GM12878 (cell line): ENCODE results near the gene WDTC1. TPM values are rescaled to one million over a fixed set of nuclear protein-coding genes. Genes with fewer than 3 reads are reported as not detected.

Source experiments
- ATAC-seq: fragments of 200-7000 bp; cut with Tn5 transposase; 3 replicates; pipeline ENCODE4 v1.9.1; 2020; ENCODE audit warnings: mild to moderate bottlenecking, moderate library complexity
- BruUV-seq: library from RNA; stranded (reverse); fragments of 400-500 nt; replicated peaks from 2 replicates; lab custom pipeline; 2021; lab: Mats Ljungman, UMichigan
- CTCF ChIA-PET: fragments of 300-600 bp; sonication (Branson Sonifier 250); formaldehyde crosslinking; extraction: SDS; loops from one replicate; lab custom pipeline; 2021; ENCODE audit warnings: inconsistent platforms; lab: Yijun Ruan, JAX
- POLR2A ChIA-PET: fragments of 350-600 bp; formaldehyde crosslinking; extraction: SDS; loops from one replicate; lab custom pipeline; 2021; ENCODE audit warnings: inconsistent platforms; lab: Charles Lee
- RAD21 ChIA-PET: fragments of 300-600 bp; sonication (Branson Sonifier 250); formaldehyde crosslinking; loops from one replicate; lab custom pipeline; 2023; ENCODE audit warnings: antibody characterized with exemption; ENCODE audit not compliant: unreplicated experiment; lab: Charles Lee
- SMC1A ChIA-PET: fragments of 300-600 bp; sonication (Branson Sonifier 250); formaldehyde crosslinking; loops from one replicate; lab custom pipeline; 2023; ENCODE audit not compliant: unreplicated experiment, uncharacterized antibody; lab: Charles Lee
- DNase-seq: peaks from one replicate; pipeline ENCODE4 v3.0.0-alpha.2; 2011; ENCODE audit warnings: low read depth, low spot score
- FAIRE-seq: peaks from 3 replicates; lab custom pipeline; 2011; peaks lifted over from hg19 to GRCh38; lab: Jason Lieb, UNC
- H2AFZ ChIP-seq: 2 replicates; pipeline ENCODE4 v1.6.0; 2011; ENCODE audit warnings: low read depth, low read length, control low read depth; ENCODE audit not compliant: control insufficient read depth
- H3K27ac ChIP-seq: 2 replicates; pipeline ENCODE4 v1.5.1; 2011; ENCODE audit warnings: control low read depth; ENCODE audit not compliant: control insufficient read depth, insufficient read depth
- H3K27me3 ChIP-seq, 2 experiments: replicated peaks in 1 of 2; 2 replicates each; pipeline versions ENCODE4 v1.6.0 to v1.6.1; 2011; ENCODE audit warnings: low read length in 1 of 2; ENCODE audit not compliant: control insufficient read depth in 2 of 2, insufficient read depth in 2 of 2
- H3K36me3 ChIP-seq, 2 experiments: 2 replicates each; pipeline ENCODE4 v1.5.1; 2011; ENCODE audit warnings: low read length in 1 of 2; ENCODE audit not compliant: control insufficient read depth in 2 of 2, insufficient read depth in 2 of 2
- H3K4me1 ChIP-seq: 2 replicates; pipeline ENCODE4 v1.6.1; 2011; ENCODE audit warnings: mild to moderate bottlenecking, low read length, moderate library complexity, mixed read lengths; ENCODE audit not compliant: control insufficient read depth, insufficient read depth
- H3K4me2 ChIP-seq: 2 replicates; pipeline ENCODE4 v1.6.0; 2011; ENCODE audit warnings: control low read depth; ENCODE audit not compliant: control insufficient read depth, insufficient read depth
- H3K4me3 ChIP-seq: fragments of 200-600 bp; sonication (generic); 2 replicates; pipeline ENCODE4 v1.5.1; 2016
- H3K79me2 ChIP-seq: 2 replicates; pipeline ENCODE4 v1.6.0; 2011; ENCODE audit warnings: low read length; ENCODE audit not compliant: control insufficient read depth, insufficient read depth
- H3K9ac ChIP-seq: 2 replicates; pipeline ENCODE4 v1.8.0; 2011; ENCODE audit warnings: low read length, control low read depth, mixed read lengths; ENCODE audit not compliant: control insufficient read depth, insufficient read depth
- H3K9me3 ChIP-seq: replicated peaks from 3 replicates; pipeline ENCODE4 v1.5.1; 2011; ENCODE audit warnings: mild to moderate bottlenecking, low read length; ENCODE audit not compliant: control insufficient read depth, insufficient read depth
- H4K20me1 ChIP-seq: 2 replicates; pipeline ENCODE4 v1.6.0; 2011; ENCODE audit not compliant: control insufficient read depth, insufficient read depth
- IRF4 ChIP-seq: IDR thresholded peaks from 2 replicates; pipeline ENCODE4 v1.6.1; 2011; ENCODE audit warnings: low read depth, low read length
- RAD21 ChIP-seq: IDR thresholded peaks from 2 replicates; pipeline ENCODE4 v1.6.1; 2011; ENCODE audit warnings: mild to moderate bottlenecking, low read depth, low read length, moderate library complexity; ENCODE audit not compliant: insufficient read depth
- SMAD1 ChIP-seq: fragments of 450-650 bp; IDR thresholded peaks from 2 replicates; pipeline ENCODE4 v1.6.1; 2018; ENCODE audit warnings: mild to moderate bottlenecking, low read depth; ENCODE audit not compliant: partially characterized antibody
- SREBF2 ChIP-seq: IDR thresholded peaks from 2 replicates; pipeline ENCODE4 v1.6.1; 2012; ENCODE audit warnings: mild to moderate bottlenecking, low read length
- SUZ12 ChIP-seq: fragments of 200-600 bp; sonication (generic); IDR thresholded peaks from one replicate; pipeline ENCODE4 v1.6.1; 2018; ENCODE audit warnings: antibody characterized with exemption, mild to moderate bottlenecking; ENCODE audit not compliant: unreplicated experiment
- WGBS: methylation state at CpG from one replicate; pipeline ENCODE4 v1.1.6; 2016; ENCODE audit warnings: low lambda C conversion rate; ENCODE audit not compliant: insufficient replicate concordance, insufficient coverage; ENCODE audit errors: missing lambda C conversion rate; 5-methylcytosine and 5-hydroxymethylcytosine counted together
- in situ Hi-C: fragments of 300-500 bp; cut with MboI; formaldehyde crosslinking; loops from 9 replicates; pipeline ENCODE4 v1.14.3; 2018; ENCODE audit warnings: mixed read lengths
- intact Hi-C: fragments of 100-400 bp; cut with micrococcal nuclease; formaldehyde crosslinking; loops from one replicate; pipeline ENCODE4 v1.14.2; 2022; ENCODE audit not compliant: unreplicated experiment
- polyA plus RNA-seq, 11 experiments: library from polyadenylated mRNA; depleted of rRNA in 4 of 11; unstranded in 6 of 11; stranded (reverse) in 5 of 11; fragments of >200 nt; fragmentation: Nextera tagmentation in 4 of 11; fragmentation: Illumina TruSeq in 1 of 11; extraction: Ambion mirVana in 4 of 11; extraction: Trizol in 1 of 11; gene quantifications; 1 replicate in 1 of 11; 2 replicates in 10 of 11; pipeline versions ENCODE4 v1.2.1 to v1.2.3, GENCODE V29; 2011 to 2016; ENCODE audit warnings: inconsistent platforms in 2 of 11, missing spikeins in 2 of 11, low read depth in 1 of 11
- total RNA-seq, 4 experiments: library from RNA; depleted of rRNA in 3 of 4; stranded (reverse); fragments of >200 nt in 3 of 4; fragmentation: Illumina TruSeq in 1 of 4; extraction: Trizol in 1 of 4; gene quantifications; 2 replicates each; pipeline versions ENCODE4 v1.2.1 to v1.2.3, GENCODE V29; 2013 to 2021
- TF ChIP-seq, protein P1 (sequence below), 3 experiments: IDR thresholded peaks in 2 of 3; conservative IDR thresholded peaks in 1 of 3; 2 replicates each; pipeline ENCODE4 v1.5.1; 2011; ENCODE audit warnings: low read depth in 3 of 3, low read length in 3 of 3, mild to moderate bottlenecking in 3 of 3, control low read depth in 2 of 3, moderate library complexity in 2 of 3, inconsistent platforms in 1 of 3, mixed read lengths in 1 of 3; ENCODE audit not compliant: control insufficient read depth in 2 of 3, insufficient read depth in 1 of 3; ENCODE audit errors: extremely low read depth in 1 of 3

The WDTC1 gene
- total and polyA plus RNA-seq, 10 of the 15 experiments (the other 5 are each of a cell fraction or from before 2014, with no cell fraction given): 0.21 to 28.7 (median 7.6) TPM

DNA sequence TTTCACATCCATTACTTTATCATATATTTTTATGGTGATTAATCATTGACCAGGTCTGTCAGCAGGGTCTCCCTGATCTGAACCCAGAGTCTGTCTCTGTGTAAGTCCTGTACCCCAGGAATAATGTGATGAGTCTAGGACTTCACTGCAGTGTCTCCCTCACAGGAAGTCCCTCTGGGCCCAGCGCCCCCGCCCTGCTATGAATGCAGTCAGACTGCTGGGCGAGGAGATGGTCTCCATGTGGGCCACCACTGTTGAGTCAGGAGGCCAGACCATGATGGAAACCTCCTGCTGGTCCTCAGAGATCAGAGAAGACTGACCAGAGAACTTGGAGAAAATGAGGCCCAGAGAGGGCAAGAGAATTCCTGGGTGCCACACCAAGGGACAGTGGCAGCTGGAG, 97.0 kb downstream of the WDTC1 start:
- ChIA-PET POLR2A (no interaction called here), CTCF (interaction anchor here (1.1 to 4.4 kb wide), 5 partner anchors 8 to 57 kb away, joined by 3 to 77 read pairs (median 10); partner anchors contain the start of gene TMEM222), SMC1A (no interaction called here), RAD21 (no interaction called here)
- Histone ChIP-seq H3K9me3 (no peaks in the 10 kb centered on the region), H3K79me2 (peaks cover 14% of the 10 kb centered on the region), H3K4me3 (no peak overlapping the region), H2AFZ (no peak overlapping the region), H3K27ac (no peak overlapping the region), H4K20me1 (no peaks in the 10 kb centered on the region; the same call in 1 of the 2 replicates), H3K4me2 (no peak overlapping the region), H3K4me1 (no peaks in the 10 kb centered on the region), H3K36me3 (peaks cover 13 to 25% of the 10 kb centered on the region in 2 experiments), H3K9ac (no peak overlapping the region), H3K27me3 (no peaks in the 10 kb centered on the region)
- ATAC-seq (no peak), DNase-seq (no peak), FAIRE-seq (no peak)
- TF ChIP-seq IRF4: no peak
- TF ChIP-seq SMAD1: no peak
- TF ChIP-seq, protein P1, sequence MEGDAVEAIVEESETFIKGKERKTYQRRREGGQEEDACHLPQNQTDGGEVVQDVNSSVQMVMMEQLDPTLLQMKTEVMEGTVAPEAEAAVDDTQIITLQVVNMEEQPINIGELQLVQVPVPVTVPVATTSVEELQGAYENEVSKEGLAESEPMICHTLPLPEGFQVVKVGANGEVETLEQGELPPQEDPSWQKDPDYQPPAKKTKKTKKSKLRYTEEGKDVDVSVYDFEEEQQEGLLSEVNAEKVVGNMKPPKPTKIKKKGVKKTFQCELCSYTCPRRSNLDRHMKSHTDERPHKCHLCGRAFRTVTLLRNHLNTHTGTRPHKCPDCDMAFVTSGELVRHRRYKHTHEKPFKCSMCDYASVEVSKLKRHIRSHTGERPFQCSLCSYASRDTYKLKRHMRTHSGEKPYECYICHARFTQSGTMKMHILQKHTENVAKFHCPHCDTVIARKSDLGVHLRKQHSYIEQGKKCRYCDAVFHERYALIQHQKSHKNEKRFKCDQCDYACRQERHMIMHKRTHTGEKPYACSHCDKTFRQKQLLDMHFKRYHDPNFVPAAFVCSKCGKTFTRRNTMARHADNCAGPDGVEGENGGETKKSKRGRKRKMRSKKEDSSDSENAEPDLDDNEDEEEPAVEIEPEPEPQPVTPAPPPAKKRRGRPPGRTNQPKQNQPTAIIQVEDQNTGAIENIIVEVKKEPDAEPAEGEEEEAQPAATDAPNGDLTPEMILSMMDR (IDR thresholded peaks at IDR 0.05 in 2 of 3, conservative IDR thresholded peaks at IDR 0.05 in 1 of 3; ENCODE audit: control insufficient read depth in 2 of 3, extremely low read depth in 1 of 3, insufficient read depth in 1 of 3, low read depth in 3 of 3, low read length in 3 of 3): no peak
- no peak for TF ChIP-seq RAD21
- no peak for TF ChIP-seq SUZ12
- no peak for TF ChIP-seq SREBF2
- in situ Hi-C loops (no loop called here), intact Hi-C loops (no loop called here)
- whole genome bisulfite sequencing: 84% methylated on average over 3 of the region's 3 CpGs
- no TSS peak for BruUV-seq
